ENCODE results near the gene SURF4.

DNA sequence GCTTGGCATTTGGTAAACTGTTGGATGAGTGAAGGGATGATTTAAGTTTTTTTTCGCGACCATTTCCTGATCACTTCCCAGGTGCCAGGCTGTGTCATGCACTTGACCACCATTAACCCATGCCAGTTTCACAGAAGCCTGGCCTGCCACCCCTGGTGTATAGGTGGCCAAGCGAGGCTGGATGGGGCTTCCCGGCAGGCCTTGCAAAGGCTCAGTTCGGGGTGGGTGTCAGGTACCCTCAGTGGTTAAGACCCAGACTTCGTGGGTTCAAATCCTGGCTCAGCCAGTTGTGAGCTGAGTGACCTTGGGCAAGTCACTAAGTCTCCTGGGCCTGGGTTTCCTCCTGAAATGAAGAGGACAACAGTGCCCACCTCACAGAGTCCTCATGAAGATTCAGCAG lies 30.3 kb downstream of the SURF4 start:
- TF ChIP-seq, protein P1, sequence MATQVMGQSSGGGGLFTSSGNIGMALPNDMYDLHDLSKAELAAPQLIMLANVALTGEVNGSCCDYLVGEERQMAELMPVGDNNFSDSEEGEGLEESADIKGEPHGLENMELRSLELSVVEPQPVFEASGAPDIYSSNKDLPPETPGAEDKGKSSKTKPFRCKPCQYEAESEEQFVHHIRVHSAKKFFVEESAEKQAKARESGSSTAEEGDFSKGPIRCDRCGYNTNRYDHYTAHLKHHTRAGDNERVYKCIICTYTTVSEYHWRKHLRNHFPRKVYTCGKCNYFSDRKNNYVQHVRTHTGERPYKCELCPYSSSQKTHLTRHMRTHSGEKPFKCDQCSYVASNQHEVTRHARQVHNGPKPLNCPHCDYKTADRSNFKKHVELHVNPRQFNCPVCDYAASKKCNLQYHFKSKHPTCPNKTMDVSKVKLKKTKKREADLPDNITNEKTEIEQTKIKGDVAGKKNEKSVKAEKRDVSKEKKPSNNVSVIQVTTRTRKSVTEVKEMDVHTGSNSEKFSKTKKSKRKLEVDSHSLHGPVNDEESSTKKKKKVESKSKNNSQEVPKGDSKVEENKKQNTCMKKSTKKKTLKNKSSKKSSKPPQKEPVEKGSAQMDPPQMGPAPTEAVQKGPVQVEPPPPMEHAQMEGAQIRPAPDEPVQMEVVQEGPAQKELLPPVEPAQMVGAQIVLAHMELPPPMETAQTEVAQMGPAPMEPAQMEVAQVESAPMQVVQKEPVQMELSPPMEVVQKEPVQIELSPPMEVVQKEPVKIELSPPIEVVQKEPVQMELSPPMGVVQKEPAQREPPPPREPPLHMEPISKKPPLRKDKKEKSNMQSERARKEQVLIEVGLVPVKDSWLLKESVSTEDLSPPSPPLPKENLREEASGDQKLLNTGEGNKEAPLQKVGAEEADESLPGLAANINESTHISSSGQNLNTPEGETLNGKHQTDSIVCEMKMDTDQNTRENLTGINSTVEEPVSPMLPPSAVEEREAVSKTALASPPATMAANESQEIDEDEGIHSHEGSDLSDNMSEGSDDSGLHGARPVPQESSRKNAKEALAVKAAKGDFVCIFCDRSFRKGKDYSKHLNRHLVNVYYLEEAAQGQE (IDR thresholded peaks at IDR 0.05; ENCODE audit: insufficient read depth in 1 of 2, low read depth in 2 of 2, low read length in 2 of 2) = no peak
- TF ChIP-seq POLR2AphosphoS5 (IDR thresholded peaks at IDR 0.05; ENCODE audit: low read depth, low read length) (no peak), SIN3A (IDR thresholded peaks at IDR 0.05; ENCODE audit: borderline replicate concordance, insufficient read depth, low read length) (no peak), TAF1 (IDR thresholded peaks at IDR 0.05; ENCODE audit: borderline replicate concordance, insufficient read depth, low read length) (no peak), FOXP2 (optimal IDR thresholded peaks at IDR 0.05; ENCODE audit: borderline replicate concordance, extremely low read depth, extremely low read length, insufficient read depth) (no peak)

All from PFSK-1 (cell line).